ENCODE data around the gene POMT2.

GRCh38 chr14:77276959-77277358, 43.7 kb downstream of the POMT2 start:
- no peak for TF ChIP-seq POLR2A (IDR thresholded peaks at IDR 0.05; ENCODE audit: low read depth, low read length)
- TF ChIP-seq CTCF (IDR thresholded peaks at IDR 0.05; ENCODE audit: extremely low read depth in 1 of 2, insufficient read depth in 1 of 2, low read depth in 1 of 2, low read length in 2 of 2): no peak
- no peak for TF ChIP-seq POLR2AphosphoS5 (IDR thresholded peaks at IDR 0.05; ENCODE audit: insufficient read depth, low read depth, low read length)
- TF ChIP-seq GATA2 (IDR thresholded peaks at IDR 0.05; ENCODE audit: insufficient read depth, insufficient read length, low read depth, low read length): no peak
- no peak for TF ChIP-seq EZH2 (IDR thresholded peaks at IDR 0.05; ENCODE audit: borderline replicate concordance, low read depth, low read length, severe bottlenecking)
- no peak for TF ChIP-seq FOS (IDR thresholded peaks at IDR 0.05; ENCODE audit: borderline replicate concordance, insufficient read depth, low read length)
